Fibroblast of the conjunctiva (primary cell): Measurements from ENCODE around the gene CD9.
A peak's percentile ranks its signal among the peaks of the same experiment; 100 is the strongest.

Source experiments
- DNase-seq: peaks from one replicate; pipeline ENCODE4 v3.0.0-alpha.2; 2010; ENCODE audit warnings: low read depth

The CD9 gene

GRCh38 chr12:6221146-6221545 is 20.9 kb downstream of the CD9 start:
- no peak for DNase-seq

DNA sequence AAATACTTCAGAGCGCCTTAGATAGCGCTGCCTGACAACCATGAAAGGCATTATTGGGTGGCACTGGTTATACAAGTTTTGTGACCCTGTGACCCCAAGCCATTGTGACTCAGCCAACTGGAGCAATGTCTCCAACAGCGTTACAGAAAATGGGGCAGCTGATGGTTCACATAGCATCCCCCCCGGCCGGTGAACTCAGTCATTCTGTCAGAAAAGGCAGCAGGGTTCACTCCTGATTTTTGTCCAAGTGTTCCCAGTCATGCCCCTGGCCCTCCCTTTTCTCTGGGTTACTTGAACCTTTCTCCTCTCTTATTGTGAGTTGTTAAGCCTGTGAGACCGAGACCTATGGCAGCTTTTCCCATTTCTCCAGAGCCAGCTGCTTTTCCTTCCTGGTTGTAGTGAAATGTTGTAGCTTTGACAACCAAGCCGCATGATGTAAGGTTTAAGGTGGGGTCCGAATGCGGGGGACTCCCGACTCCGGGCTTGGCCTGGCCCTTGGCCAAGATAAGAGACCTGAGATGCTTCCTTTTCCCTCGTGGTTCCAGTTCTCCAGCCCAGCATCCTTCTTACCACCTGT is 22.0 kb downstream of the CD9 start:
- DNase-seq, result no peak

DNA sequence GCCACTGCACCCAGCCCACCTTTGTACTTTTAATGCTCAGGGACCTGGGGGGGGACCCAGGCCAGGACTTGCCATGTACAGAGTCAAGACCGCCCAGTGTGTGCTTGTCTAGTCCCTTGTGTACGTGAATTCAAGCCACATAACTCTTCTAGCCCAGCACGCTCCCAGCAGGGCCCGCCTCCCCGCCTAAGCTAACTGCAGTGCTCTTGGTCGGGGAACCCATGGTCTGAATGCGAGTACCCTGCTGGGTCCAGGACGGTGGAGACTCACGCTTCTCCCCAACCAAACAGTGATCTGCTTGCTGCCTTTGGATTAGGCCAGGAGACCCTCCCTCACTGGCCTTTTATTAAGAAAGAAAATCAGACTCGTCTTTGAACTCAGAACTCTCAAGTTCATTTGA is 23.3 kb downstream of the CD9 start:
- no peak for DNase-seq

DNA sequence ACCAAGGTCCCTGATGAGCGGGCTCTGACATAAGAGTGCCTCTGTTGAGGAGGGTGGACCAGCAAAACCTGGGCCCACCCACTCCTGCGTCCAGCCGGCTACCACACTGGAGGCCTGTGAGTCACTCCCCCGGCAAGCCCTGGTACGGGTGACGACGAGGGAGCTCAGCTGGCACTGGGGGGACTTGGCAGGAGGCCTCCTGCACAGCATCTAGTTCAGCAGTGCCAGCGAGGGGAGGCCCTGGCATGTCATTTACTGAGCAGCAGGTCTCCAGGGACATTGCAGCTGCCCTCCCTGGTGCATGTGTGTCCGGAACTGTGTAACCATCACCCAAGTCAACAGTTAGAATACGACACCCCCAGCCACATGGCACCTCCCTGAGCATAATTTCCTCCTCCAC is 24.4 kb downstream of the CD9 start:
- DNase-seq, result no peak

- DNase-seq, result no peak
Measured at GRCh38 chr12:6225630-6226001, 25.4 kb downstream of the CD9 start.

GRCh38 chr12:6226002-6226678 is 25.9 kb downstream of the CD9 start:
- DNase-seq, result peak; percentile 77

GRCh38 chr12:6226679-6227051 is 26.5 kb downstream of the CD9 start:
- DNase-seq, result no peak

- no peak for DNase-seq
Measured at GRCh38 chr12:6228535-6229223, 28.5 kb downstream of the CD9 start.

DNA sequence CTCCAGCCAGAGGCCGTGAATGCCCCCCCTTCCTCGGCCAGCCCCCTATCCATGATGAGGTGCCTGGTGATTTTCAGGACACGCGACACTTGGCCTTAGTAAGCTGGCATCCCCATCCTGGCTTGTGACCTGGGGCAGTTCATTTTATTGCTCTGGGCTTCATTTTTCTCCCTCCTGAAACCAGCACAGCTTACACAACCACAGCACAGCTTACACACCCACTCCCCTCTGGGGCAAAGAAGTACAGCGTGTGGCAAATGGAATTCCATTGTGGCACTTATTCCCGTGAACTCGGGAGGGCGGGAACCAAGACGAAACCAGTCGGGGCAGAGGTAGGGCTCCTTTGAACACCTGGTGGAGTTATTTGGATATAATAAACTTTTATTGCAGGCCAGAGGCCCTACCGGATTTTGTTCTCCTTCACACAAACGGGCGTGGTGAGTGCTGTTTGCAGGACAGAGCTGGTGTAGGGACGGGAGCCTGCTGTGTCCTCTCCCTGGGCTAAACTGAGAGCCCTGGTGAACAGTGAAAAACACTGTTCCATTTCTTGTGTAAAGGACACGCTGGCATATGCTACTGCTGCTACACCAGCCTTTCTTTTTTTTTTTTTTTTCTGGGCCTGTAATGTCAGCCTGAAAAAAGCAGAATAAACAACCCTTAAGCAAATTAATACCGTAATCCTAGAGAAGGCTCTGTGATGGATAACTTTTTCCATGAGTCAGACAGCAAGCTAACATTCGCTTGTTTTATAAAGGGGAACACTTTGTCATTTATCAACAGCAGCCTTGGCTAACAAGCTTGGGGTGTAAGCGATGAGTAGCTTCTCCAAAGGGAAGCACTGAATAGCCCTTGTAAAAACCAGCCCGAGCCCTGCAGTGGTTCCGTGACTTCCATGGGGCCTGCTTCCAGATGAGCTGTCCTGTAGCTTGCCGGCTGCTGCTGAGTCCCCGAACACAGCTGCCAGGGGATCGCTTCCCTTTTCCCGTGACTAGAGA is 29.3 kb downstream of the CD9 start:
- peak; percentile 70 for DNase-seq

DNA sequence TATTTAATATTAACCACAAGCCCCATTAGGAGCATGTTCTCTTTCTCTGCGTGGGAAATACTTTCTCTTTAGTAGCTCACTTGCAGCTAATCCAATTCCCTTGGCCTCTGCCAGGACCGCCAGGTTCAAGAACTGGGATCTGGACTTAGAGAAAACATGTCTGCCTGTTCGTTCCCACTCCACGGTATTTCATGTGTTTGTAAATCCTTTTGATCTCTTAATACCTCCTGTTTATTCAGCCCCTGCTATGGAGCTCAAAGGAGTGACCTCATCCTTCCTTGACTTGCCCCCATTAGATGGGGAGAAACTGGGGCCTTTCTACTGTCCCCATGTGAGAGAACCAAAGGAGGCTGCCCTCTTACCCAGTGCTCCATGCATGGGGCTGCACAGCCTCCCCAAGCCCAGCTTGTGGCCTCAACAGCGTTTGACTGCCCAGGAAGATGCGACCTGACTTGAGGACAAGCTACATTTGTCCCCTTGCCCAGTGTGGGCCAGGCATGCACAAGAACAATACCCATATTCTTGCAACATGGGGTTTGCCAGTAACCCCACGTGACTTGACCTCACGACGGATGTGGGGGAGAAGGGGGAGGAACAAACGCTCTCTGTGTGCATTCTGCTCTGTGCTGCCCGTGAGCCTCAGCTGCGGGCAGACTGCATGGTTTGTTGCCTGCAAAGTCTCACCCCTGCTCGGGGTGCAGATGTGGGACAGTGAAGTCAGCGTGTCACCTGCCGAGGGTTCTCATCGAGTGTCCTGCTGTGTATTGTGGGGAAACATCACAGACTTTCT is 30.3 kb downstream of the CD9 start:
- no peak for DNase-seq

DNA sequence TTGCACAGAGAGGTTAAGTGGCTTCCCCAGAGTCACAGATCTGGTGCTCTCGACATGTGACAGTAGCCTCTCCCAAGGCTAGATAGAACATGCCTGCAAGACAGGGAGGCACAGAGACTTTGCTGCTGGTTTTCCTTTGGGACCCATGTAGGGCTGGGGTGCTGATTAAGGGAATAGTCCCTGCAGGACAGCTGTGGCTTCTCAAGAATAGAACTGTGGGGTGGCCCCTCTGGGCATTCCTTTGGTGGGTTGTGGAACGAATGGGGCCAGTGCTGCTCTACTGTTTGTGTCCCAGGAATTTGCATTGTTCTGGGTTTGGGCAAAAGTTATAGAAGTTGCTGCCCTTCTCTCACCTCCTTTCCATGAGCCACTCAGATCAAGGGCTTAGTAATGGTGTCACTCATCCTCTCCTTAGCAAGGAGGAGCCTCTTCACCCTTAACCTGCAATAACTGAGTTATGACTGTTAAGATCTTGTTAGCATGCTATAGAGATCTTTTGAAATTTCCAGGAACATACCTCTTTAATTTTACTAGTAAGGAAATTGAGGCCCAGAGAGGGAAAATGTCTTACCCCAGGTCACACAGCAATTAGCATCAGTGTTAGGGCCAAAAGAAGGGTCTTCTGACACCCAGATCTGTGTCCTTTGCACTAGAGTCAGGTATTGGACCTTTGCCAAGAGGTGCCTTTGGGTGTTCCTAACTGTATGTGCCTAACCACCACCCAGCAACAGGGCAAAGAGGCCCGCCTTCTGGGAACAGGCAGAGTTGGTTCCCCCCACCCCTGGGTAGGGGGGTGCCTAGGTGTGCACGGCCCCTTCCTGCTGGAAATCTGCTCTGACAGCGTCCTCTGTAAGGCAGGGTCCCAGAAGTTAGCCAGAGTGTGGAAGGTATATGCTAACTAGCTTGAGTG is 31.4 kb downstream of the CD9 start:
- DNase-seq, result no peak

GRCh38 chr12:6233121-6233971 is 33.1 kb downstream of the CD9 start:
- no peak for DNase-seq

DNA sequence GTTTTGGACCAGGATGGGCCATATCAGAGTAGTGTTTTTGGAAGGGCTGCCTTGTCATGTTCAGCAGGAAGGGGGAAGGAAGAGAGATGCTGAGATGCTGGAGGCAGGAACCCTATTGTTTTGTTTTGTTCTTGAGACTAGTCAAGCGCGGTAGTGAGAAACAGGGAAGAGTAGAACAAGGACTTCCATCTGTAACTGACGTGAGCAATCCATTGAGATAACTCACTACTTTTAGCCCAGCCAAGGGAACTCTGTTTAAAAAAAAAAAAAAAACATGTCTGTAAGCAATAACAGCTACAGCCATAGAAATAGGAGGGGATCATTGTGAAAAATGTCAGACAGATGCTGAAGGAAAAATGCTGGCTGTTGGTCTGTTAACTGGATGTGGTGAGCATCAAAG is 34.0 kb downstream of the CD9 start:
- DNase-seq, result peak; percentile 37

- no peak for DNase-seq
Measured at GRCh38 chr12:6234906-6235305, 34.7 kb downstream of the CD9 start.

- no peak for DNase-seq
Measured at GRCh38 chr12:6235499-6235898, 35.3 kb downstream of the CD9 start.

- DNase-seq, result no peak
Measured at GRCh38 chr12:6235906-6236640, 35.9 kb downstream of the CD9 start.

GRCh38 chr12:6236641-6236940 is 36.4 kb downstream of the CD9 start:
- no peak for DNase-seq

- DNase-seq, result no peak
Measured at GRCh38 chr12:6237830-6238229, 37.6 kb downstream of the CD9 start.

DNA sequence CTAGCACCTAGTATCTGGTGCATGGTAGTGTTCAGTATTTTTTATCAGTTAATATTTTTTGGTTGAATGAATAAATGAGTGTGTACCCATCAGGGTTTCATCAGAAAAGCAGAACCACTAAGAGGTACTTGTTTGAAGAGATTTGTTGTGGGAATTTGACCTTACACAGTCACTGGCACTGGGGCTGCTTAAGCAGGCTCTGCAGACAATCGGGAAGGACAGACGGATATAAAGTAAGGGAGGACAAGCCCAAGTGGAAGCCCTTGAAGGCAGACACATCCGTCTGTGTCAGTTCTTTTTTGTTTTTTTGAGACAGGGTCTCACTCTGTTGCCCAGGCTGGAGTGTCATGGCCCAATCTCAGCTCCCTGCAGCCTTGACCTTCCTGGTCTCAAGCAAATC is 38.7 kb downstream of the CD9 start:
- DNase-seq, result no peak
